ENCODE data around the gene TBP.
A peak's percentile ranks its signal among the peaks of the same experiment; 100 is the strongest.
"Not testable (repeated sequence)": the region's sequence is repeated elsewhere in the genome, so short reads cannot be mapped to it uniquely, and the experiment has no call there.

TBP gene

DNA sequence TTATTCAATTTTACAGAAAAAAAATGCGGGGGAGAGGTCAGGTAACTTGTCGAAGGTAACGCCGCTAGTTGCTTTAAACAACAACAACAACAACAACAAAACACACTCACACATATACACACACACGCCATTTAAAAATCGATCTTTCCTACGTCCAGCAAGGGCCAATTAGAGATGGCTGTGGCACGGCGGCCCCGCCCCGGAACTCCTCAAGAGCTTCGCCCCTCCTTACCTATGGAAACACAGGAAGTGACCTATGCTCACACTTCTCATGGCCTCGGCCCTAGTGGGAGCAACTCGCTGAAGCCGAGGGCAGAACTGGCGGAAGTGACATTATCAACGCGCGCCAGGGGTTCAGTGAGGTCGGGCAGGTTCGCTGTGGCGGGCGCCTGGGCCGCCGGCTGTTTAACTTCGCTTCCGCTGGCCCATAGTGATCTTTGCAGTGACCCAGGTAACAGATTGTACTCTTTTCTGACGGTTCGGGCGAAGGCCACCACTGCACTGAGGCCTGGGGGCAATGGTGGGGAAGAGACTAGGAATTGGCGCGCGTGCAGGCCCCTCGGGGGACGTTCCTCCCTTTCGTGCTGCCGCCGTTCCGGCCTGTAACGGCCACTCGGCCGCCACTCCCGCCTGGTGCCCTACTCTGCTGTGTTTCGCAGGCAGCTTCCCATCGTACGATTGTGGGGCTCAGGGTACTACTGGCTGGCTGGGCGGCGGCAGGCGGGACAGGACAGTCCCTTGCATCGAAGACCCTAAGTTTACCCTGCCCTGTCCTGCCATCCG lies at the start of gene TBP:
TSS of gene TBP (plus strand) at position 357 of the 783 bp plus-strand sequence. CDS start 2,661 bp downstream, outside the sequence.
- peak; percentile 49 for DNase-seq

DNA sequence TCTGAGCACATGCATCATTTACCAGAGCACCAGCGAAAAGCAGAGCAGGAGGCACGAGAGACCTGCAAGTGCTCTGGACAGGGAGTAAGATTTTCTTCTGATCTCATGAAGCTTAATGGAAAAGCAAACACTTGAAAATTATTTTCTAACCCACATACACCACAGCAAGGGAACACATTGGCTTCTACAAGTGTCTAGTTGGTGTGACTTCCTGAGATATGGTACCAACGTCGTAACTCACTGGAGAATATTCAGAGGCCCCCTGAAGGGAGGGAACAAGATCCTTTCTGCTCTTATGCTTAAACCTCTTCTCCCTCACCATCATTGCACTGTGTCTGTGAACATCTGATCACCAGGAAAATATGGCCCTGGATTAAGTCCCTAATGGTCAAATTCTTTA lies 49.7 kb upstream of the TBP start:
- DNase-seq: no peak

DNA sequence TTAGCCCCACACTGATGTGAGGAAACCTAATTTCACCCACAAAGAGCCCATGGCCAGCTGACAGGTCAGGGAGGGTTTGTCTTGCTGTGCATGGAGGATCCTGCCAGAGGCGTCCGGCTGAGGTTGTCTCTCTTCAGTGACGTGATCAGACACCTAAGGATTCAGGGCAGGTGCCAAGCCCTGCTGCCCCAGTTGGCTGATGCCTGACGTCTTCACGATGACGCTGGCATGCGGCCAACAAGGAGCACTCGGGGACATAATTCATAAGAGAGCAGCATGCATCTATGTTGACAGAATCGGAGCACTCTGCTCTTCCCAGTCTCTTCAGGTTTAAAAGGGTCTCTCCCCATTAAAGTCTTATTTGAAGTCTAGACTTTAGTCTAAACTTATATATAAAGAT lies 48.9 kb upstream of the TBP start:
- DNase-seq: no peak

DNA sequence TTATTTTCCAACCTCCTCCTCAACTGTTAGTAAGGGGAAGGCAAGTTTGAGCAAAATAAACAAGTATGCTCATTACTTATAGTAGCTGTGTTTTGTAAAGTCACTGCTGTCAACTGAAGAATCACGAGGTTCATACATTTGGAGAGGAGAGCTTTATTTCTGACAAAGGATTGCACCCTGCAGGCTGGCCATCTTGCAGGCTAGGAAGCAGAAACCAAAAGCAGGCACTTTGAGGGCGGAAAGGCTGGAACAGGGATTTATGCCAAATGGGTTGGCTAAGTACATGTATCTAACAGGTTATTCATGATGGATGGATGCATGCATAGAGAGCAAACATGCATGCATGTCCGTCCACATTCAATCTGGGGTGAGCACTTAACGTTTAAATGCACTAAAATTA lies 47.7 kb upstream of the TBP start:
- DNase-seq: no peak

DNA sequence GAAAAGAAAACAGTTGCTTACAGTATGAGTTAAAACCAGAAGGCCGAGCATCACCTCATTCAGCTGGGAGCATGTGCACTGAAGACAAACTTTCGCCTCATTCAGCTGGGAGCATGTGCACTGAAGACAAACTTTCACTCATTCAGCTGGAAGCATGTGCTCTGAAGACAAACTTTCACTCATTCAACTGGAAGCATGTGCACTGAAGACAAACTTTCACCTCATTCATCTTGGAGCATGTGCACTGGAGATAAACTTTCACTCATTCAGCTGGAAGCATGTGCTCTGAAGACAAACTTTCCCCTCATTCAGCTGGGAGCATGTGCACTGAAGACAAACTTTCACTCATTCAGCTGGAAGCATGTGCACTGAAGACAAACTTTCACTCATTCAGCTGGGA lies 46.4 kb upstream of the TBP start:
- not testable (repeated sequence) for DNase-seq

DNA sequence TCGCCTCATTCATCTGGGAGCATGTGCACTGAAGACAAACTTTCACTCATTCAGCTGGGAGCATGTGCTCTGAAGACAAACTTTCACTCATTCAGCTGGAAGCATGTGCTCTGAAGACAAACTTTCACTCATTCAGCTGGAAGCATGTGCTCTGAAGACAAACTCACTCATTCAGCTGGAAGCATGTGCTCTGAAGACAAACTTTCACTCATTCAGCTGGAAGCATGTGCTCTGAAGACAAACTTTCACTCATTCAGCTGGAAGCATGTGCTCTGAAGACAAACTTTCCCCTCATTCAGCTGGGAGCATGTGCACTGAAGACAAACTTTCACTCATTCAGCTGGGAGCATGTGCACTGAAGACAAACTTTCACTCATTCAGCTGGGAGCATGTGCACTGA lies 45.9 kb upstream of the TBP start:
- not testable (repeated sequence) for DNase-seq

DNA sequence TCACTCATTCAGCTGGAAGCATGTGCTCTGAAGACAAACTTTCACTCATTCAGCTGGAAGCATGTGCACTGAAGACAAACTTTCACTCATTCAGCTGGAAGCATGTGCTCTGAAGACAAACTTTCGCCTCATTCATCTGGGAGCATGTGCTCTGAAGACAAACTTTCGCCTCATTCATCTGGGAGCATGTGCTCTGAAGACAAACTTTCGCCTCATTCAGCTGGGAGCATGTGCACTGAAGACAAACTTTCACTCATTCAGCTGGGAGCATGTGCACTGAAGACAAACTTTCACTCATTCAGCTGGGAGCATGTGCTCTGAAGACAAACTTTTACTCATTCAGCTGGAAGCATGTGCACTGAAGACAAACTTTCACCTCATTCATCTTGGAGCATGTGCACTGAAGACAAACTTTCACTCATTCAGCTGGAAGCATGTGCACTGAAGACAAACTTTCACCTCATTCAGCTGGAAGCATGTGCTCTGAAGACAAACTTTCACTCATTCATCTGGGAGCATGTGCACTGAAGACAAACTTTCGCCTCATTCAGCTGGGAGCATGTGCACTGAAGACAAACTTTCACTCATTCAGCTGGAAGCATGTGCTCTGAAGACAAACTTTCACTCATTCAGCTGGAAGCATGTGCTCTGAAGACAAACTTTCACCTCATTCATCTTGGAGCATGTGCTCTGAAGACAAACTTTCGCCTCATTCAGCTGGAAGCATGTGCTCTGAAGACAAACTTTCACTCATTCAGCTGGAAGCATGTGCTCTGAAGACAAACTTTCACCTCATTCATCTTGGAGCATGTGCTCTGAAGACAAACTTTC lies 45.1 kb upstream of the TBP start:
- DNase-seq: not testable (repeated sequence)

DNA sequence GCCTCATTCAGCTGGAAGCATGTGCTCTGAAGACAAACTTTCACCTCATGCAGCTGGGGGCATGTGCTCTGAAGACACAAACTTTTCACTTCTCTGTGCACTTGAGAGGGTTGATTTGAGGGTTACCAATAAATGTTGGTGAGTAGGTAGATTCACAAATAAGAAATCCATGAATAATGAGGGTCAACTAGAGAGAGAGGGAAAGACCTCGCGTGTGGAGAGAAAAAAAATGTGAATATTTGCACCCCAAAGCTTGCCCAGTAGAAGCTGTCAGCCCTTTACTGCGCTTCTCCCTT lies 44.5 kb upstream of the TBP start:
- DNase-seq: no peak

DNA sequence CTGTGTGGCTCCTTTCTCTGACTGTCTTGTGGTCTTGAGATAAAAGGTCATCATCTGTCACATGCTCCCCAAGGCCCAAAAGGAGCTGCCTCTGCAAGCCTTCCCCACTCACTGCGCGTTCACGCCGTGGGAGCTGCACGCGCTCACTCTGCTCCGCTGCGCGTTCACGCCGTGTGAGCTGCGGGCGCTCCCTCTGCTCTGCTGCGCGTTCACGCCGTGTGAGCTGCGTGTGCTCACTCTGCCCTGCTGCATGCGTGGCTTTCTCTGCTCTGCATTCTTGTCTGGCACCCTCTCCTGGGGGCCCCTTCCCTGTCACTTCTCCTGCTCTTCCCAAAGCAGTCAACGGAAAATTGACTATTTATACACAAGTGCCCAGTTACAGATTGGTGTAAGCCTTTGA lies 43.5 kb upstream of the TBP start:
- DNase-seq: no peak

DNA sequence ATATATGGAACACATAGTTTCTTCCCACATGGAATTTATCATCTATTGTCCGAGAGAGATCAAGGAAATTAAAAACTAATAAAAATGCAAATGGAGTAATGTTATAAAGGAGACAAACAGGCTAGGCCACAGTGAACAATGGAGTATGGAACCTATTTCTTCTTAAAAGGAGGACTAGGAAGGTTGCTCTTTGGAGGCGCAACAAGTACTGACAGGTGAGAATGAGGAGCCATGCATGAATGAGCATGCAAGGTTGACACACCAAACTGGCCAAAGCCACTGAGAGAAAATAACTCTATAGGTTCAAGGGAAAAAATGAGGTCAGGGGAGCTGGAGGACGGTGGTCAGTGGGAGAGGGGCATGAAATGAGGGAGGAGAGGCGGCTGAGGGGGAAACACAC lies 41.9 kb upstream of the TBP start:
- no peak for DNase-seq

DNA sequence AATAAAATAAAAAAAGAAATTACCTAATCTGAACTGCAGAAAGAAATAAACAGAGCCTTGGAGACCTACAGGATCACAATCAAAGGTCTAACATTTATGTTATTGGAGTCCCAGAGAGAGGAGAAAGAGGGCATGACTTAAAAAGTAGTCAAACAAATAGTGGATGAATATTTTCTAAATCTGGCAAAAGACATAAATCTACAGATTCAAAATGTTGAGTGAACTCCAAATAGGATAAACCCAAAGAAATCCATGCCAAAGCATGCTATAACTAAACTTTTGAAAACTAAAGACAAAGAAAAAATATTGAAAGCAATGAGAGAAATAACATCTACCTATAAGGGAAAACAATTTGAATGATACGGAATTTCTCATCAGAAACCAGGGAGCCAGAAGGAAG lies 39.3 kb upstream of the TBP start:
- DNase-seq: no peak

DNA sequence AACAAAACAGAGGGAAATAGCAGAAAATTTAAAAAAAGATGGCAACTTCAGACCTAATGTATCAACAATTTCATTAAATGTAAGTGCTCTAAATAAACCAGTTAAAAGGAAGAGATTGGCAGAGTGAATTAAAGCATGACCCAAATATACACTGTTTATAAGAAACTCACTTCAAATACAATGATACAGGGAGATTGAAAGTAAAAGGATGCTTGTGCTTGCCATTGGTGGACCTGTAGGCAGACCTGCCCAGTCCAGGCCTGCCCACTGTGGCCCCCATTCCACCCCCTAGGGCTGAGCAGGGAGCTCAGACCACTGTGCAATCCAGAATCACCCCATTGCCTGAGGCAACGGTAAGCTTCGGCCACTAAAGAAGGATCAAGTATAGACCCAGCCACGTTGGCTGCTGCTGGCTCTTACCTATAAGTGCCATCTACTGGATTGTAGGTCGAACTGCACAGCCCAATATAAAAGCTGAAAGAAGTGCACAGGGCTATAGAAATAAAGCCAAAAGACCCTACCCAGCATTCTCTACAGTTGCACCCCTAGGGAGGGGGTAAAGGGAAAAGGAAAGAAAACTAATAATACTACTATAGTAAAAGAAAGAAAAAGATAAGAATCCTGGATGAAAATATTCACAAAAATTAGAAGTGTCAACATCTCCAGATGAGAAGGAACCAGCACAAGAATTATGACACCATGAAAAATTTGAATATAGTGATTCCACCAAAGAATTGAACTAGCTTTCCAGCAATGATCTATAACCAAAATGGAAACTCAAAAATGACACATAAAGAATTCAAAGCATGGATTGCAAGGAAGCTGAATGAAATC lies 37.2 kb upstream of the TBP start:
- no peak for DNase-seq

DNA sequence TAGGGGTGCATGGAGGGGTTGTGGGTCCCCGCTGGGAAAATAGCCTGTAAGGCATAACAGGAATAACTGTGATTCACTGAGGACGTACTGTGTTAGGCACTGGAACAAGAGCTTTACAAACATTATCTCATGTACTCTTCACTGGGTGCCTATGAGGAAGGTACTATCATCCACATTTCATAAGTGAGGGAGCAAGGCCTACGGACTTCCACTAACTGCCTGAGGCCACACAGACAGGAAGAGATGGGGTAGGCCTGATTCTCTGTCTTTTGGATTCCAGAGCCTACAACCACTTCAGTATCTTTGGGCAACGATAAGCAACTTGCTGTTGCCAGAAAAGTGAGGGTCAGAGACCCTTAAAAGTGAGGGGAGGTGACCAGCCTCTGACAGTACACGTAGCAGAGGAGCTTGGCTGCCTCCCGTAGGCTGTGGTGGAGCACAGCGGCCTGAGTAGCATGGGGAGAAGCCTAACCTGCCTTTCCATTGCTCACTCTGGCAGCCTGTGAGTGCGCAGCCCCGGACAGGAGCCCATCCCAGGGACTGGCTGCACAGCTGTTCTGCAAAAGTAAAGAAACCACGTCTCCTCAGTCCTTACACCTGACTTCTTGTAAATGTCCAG lies 31.5 kb upstream of the TBP start:
- no peak for DNase-seq

DNA sequence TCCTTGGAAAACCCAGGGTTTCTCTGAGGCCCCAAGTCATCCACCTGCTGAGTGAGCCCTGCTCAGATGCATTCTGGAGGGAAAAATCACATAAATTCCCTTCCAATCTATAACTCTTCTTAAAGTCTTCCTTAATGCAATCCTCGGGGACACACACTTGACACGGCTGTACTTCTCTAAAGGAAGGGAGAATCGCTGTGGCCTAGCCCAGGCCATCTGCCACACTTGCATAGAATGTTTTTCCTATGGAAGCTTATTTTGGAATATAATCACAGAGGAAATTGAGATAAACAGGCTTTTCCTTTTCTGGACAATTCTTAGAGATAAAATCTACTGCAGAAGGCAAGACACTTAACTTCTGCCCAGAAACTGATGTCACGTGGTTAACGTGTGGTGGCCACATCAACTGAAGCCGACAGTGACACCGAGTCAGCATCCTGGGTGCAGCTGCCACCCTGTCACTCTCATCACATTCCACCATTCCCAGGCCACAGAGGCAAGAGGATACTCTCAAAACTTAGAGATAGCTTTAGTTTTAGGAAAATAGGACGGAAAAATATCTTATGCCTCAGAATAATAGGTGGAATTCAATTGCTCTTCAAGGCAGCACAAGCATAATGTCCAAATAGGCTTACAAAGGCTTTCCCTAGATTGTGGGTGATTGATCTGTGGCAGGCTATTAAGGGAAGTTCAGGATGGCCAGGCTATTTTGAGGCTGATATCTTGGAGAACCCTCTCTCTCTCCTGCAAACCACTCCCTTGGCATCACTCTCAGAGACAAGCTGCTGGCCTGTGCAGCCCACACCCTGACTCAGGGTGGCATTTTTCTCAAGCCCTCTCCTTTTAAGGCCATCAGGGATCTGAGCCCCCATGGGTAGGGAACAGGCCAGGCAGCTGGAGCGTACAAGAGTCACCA lies 30.7 kb upstream of the TBP start:
- DNase-seq: no peak

DNA sequence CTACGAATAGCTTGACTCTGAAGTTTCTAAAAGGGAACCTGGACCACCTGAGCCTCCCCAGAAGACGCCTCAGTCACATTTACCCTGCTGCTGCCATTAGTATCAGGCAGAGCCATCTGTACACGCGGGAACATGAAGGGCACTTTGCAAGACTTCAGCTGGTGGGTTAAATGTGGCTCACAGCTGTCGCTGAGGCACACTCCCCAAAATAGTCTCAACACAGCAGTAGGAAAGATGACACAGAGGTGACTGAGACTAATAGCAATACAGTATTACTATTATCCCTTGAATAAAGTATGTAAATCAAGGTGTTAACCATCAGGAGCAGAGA lies 30.0 kb upstream of the TBP start:
- DNase-seq: no peak

DNA sequence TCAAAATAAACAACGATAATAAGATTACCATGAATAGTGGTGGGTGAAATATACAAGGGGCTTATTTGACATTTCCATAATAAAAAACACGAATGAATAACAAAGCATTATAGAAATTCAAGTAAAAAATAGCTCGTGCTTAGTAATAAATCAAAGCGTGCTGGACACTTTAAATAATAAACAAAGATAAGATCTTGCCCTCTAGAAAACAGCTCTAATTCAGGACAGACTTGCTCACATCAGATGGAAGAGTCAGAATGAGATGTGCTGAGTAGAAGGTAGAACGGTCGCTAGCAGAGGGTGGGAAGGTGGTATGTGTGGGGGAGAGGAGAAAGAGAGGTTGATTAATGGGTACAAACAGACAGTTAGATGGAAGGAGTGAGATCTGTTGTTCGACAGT lies 28.4 kb upstream of the TBP start:
- DNase-seq: no peak

DNA sequence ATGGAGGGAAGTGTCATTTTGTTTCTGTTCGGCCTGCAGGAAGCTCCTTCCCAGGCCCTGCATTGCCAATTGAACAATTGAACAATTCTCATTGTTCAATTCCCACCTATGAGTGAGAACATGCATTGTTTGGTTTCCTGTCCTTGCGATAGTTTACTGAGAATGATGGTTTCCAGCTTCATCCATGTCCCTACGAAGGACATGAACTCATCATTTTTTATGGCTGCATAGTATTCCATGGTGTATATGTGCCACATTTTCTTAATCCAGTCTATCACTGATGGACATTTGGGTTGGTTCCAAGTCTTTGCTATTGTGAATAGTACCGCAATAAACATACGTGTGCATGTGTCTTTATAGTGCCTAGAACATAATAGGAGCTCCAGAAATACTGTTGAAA lies 26.2 kb upstream of the TBP start:
- not testable (repeated sequence) for DNase-seq

DNA sequence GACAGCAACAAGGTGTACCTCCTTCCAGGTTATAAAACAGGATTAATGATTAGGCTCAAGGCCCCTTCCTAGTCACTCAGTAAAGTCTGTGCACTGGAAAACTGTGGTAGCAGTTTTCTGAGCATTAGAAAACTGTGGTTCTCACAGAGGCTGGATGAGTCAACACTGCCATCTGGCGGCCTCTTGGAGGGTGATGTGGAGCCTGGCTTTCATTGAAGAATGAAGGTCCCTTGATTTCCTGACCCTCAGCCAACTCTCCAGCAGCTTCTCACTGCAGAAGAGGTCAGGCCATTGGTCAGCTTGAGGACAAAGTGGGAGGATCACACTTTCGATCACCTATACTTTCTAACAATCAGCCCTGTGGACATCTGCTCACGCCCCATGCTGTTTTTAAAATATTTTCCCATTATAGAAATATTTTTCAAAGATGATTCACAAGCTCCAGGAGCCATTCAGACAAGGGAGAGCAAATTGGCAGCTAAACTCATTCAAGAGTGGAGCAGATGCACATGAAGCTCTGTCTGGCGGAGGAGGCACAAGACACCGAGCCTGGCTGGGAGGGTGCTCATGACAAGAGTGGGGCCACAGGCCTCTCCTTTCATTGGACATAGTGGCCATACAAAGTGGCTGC lies 24.2 kb upstream of the TBP start:
- DNase-seq: peak; percentile 35

DNA sequence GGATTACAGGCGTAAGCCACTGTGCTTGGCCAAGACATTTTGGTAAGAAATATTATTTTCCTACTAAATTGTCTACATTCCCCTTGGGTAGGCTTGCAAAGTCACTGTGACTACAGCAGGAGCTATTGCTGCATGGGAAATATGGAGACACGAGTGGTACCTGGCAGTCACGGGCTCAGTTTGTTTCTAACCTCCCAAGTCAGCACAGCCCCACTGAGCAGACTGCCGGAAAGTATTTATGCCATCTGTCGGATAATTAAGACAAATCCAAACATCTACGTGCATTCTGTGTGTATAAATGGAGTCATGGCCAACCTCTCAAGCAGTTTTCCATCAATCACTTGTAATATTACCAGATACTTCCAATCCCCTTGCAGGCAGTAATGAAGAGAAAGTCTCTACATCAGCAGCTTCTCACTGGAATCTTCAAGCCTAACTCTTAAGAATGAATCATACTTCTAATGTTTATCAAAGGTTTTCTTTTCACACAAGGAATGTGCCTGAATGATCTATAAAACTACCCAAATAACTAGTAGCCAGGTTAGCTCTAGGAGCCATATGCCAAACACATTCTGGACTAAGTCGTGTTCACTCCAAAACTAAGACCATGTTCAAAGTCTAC lies 21.2 kb upstream of the TBP start:
- no peak for DNase-seq

DNA sequence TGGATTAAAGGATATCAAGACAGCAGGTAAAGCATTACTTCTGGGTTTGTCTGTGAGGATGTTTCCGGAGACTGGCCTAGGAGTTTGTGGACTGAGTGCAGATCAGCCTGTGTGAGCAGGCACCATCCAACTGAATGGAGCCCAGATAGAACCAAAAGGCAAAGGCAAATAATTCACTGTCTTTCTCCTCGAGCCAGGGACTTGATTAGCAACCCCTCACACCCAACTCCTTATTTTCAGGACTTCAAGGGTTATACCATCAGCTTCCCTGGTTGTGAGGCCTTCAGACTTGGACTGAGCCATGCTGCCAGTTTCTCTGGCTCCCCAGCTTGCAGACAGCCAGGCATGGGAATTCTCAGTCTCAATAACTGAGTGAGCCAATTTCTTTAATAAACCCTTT lies 20.4 kb upstream of the TBP start:
- DNase-seq: no peak

DNA sequence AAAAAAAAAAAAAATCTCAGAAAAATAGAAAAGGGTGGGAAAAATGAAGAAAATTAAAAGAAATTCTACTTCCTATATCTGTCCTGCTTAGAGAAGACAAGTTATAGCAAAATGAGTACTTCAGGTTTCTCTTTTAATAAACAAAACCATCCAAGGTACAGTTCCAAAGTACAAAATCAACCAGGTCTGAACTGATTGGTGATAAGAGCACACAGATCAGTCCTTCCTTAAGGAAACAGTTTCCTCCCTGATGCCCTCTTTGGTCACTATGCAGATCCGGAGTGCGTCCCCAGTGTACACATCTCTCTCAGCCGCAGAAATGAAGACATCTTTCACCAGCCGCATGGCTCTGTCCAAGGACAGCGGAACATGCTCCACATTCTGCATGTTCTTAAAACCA lies 19.2 kb upstream of the TBP start:
- no peak for DNase-seq
